ENCODE results near the gene DISP2. TPM values are rescaled to one million over a fixed set of nuclear protein-coding genes. Genes with fewer than 3 reads are reported as not detected.
A peak's percentile ranks its signal among the peaks of the same experiment; 100 is the strongest.

Gene DISP2, protein sequence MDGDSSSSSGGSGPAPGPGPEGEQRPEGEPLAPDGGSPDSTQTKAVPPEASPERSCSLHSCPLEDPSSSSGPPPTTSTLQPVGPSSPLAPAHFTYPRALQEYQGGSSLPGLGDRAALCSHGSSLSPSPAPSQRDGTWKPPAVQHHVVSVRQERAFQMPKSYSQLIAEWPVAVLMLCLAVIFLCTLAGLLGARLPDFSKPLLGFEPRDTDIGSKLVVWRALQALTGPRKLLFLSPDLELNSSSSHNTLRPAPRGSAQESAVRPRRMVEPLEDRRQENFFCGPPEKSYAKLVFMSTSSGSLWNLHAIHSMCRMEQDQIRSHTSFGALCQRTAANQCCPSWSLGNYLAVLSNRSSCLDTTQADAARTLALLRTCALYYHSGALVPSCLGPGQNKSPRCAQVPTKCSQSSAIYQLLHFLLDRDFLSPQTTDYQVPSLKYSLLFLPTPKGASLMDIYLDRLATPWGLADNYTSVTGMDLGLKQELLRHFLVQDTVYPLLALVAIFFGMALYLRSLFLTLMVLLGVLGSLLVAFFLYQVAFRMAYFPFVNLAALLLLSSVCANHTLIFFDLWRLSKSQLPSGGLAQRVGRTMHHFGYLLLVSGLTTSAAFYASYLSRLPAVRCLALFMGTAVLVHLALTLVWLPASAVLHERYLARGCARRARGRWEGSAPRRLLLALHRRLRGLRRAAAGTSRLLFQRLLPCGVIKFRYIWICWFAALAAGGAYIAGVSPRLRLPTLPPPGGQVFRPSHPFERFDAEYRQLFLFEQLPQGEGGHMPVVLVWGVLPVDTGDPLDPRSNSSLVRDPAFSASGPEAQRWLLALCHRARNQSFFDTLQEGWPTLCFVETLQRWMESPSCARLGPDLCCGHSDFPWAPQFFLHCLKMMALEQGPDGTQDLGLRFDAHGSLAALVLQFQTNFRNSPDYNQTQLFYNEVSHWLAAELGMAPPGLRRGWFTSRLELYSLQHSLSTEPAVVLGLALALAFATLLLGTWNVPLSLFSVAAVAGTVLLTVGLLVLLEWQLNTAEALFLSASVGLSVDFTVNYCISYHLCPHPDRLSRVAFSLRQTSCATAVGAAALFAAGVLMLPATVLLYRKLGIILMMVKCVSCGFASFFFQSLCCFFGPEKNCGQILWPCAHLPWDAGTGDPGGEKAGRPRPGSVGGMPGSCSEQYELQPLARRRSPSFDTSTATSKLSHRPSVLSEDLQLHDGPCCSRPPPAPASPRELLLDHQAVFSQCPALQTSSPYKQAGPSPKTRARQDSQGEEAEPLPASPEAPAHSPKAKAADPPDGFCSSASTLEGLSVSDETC (N-terminal part only)
- total RNA-seq (2014; rRNA removed; shearing (Covaris generic)) (1.0 and 1.3 TPM in 2 replicates), polyA plus RNA-seq (2016; fragmentation: Nextera tagmentation; extraction: Ambion mirVana) (2.2 and 2.5 TPM in 2 replicates)
- long read RNA-seq = 0 reads

DNA sequence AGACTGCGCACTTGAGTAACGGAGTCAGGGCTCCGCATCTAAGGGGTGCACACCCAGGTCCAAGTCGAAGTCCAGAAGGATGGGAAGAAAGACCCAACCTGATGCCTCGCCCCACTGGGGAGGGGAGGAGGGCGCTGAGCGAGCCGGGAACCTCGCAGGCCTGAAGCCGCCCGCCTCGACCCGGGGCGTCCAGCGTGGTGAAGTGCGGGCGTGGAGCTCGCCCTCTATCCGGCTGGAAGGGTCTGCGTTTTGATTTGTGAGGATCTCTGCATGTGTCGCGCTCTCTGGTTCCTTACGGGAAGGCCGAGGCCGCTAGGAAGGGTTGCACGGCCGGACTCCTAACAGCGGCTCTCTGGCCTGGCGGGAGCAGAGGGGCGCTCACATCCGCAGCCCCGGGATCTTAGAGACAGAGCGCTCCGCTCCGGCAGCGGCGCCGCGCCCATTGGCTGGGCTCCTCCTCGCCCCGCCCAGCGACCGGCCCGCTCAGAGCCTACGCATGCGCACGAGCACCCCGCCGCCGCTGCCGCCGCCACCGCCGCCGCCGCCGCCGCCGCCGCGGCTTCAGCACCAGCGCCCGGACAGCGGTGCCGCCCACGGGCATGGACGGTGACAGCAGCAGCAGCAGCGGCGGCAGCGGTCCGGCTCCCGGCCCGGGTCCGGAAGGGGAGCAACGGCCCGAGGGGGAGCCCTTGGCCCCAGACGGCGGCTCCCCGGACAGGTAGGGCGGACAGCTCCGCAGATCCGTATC is at the start of gene DISP2:
Gene DISP2 (plus strand): TSS at position 497 of the 748 bp plus-strand sequence. CDS start 103 bp downstream, at position 600.
- H3K27me3 ChIP-seq (ENCODE audit: insufficient read depth) = peaks cover 26% of the 10 kb centered on the region
- Mint-ChIP-seq H3K4me1 (peaks cover 34% of the 10 kb centered on the region), H3K27ac (no peak within 1 kb of the TSS), H3K4me3 (peak within 1 kb of the TSS; percentile 76), H3K36me3 (ENCODE audit: low read depth) (no peaks in the 10 kb centered on the region; the same call in 2 of the 3 replicates), H3K27me3 (ENCODE audit: insufficient read depth, low read depth, poor library complexity) (peaks cover 21% of the 10 kb centered on the region), H3K9me3 (peaks cover 3% of the 10 kb centered on the region; the same call in 2 of the 3 replicates)
- no peaks in the 10 kb centered on the region for H4K20me1 ChIP-seq (replicated peaks; ENCODE audit: insufficient read depth)
- H3K4me2 ChIP-seq = peak within 1 kb of the TSS; percentile 96
- H3K4me3 ChIP-seq = peak within 1 kb of the TSS; percentile 92
- H3K36me3 ChIP-seq (ENCODE audit: insufficient read depth) = no peaks in the 10 kb centered on the region
- peak within 1 kb of the TSS; percentile 98 for H2AFZ ChIP-seq
- peaks cover 22% of the 10 kb centered on the region for H3F3A ChIP-seq (replicated peaks; ENCODE audit: low read depth)
- no peaks in the 10 kb centered on the region for H3K79me2 ChIP-seq (replicated peaks; ENCODE audit: insufficient read depth)
- H3K9me2 ChIP-seq (ENCODE audit: insufficient read depth) = no peaks in the 10 kb centered on the region
- no peak within 1 kb of the TSS for H3K27ac ChIP-seq (ENCODE audit: low read depth)
- peak; percentile 84 for ATAC-seq
- peaks cover 25% of the 10 kb centered on the region for H3K4me1 ChIP-seq (ENCODE audit: insufficient read depth)
- peak; percentile 96 for DNase-seq (ENCODE audit: low spot score)
- TF ChIP-seq POLR2AphosphoS5 (IDR thresholded peaks at IDR 0.05; ENCODE audit: low read depth) (peak; percentile 75), EZH2 (IDR thresholded peaks at IDR 0.05; ENCODE audit: low read depth, unreplicated experiment) (no peak)
- TF ChIP-seq, protein P1, sequence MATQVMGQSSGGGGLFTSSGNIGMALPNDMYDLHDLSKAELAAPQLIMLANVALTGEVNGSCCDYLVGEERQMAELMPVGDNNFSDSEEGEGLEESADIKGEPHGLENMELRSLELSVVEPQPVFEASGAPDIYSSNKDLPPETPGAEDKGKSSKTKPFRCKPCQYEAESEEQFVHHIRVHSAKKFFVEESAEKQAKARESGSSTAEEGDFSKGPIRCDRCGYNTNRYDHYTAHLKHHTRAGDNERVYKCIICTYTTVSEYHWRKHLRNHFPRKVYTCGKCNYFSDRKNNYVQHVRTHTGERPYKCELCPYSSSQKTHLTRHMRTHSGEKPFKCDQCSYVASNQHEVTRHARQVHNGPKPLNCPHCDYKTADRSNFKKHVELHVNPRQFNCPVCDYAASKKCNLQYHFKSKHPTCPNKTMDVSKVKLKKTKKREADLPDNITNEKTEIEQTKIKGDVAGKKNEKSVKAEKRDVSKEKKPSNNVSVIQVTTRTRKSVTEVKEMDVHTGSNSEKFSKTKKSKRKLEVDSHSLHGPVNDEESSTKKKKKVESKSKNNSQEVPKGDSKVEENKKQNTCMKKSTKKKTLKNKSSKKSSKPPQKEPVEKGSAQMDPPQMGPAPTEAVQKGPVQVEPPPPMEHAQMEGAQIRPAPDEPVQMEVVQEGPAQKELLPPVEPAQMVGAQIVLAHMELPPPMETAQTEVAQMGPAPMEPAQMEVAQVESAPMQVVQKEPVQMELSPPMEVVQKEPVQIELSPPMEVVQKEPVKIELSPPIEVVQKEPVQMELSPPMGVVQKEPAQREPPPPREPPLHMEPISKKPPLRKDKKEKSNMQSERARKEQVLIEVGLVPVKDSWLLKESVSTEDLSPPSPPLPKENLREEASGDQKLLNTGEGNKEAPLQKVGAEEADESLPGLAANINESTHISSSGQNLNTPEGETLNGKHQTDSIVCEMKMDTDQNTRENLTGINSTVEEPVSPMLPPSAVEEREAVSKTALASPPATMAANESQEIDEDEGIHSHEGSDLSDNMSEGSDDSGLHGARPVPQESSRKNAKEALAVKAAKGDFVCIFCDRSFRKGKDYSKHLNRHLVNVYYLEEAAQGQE (IDR thresholded peaks at IDR 0.05; ENCODE audit: unreplicated experiment) = peak; percentile 75

DNA sequence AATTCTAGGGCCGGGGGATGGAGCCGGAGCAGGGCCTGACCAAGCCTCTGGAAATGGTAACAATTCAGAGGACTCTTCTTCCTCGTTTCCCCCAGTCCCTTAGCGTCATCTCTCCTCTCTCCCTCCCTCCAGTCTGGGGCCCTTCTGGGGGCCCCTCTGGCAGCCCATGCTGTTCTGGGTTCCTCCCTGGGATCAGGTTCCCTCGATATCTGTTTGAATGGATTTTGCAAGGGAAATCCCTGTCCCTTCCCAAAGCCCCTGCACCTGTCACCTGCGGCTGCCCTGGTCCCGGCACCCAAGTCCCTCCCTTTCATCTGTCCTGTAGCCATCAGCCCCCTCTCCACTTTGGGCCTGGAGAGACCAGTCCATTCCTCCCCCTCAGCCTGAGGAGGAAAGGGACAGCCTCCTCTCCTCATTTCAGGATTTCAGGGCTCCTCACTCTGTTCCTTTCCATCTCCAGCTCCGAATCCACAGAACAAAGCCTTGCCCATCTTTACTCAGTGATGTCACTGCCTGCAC is 48.6 kb upstream of the DISP2 start:
- Mint-ChIP-seq H3K9me3 (no peaks in the 10 kb centered on the region; the same call in 2 of the 3 replicates), H3K4me1 (peaks cover 31% of the 10 kb centered on the region), H3K27ac (no peak overlapping the region), H3K4me3 (no peak overlapping the region; the same call in 2 of the 3 replicates), H3K36me3 (ENCODE audit: low read depth) (no peaks in the 10 kb centered on the region), H3K27me3 (ENCODE audit: insufficient read depth, low read depth, poor library complexity) (peaks cover 10% of the 10 kb centered on the region)
- DNase-seq (ENCODE audit: low spot score) (peak; percentile 31), ATAC-seq (no peak; the same call in 2 of the 3 replicates)
- Histone ChIP-seq H3K36me3 (ENCODE audit: insufficient read depth) (no peaks in the 10 kb centered on the region), H3K4me2 (peak overlapping the region; percentile 73), H3K4me1 (ENCODE audit: insufficient read depth) (peaks cover 29% of the 10 kb centered on the region), H3F3A (replicated peaks; ENCODE audit: low read depth) (0 out of 2 replicates have a peak, but pooled peaks cover 5% of the 10 kb centered on the region), H3K27me3 (ENCODE audit: insufficient read depth) (peaks cover 3% of the 10 kb centered on the region; the same call in 1 of the 2 replicates), H3K9me2 (ENCODE audit: insufficient read depth) (no peaks in the 10 kb centered on the region), H4K20me1 (replicated peaks; ENCODE audit: insufficient read depth) (no peaks in the 10 kb centered on the region), H3K27ac (ENCODE audit: low read depth) (no peak overlapping the region), H3K4me3 (no peak overlapping the region; the same call in 1 of the 2 replicates), H3K79me2 (replicated peaks; ENCODE audit: insufficient read depth) (no peaks in the 10 kb centered on the region), H2AFZ (no peak overlapping the region)
- TF ChIP-seq EZH2phosphoT487 (IDR thresholded peaks at IDR 0.05; ENCODE audit: unreplicated experiment) = no peak
- no peak for TF ChIP-seq EZH2 (IDR thresholded peaks at IDR 0.05; ENCODE audit: low read depth, unreplicated experiment)
- TF ChIP-seq, protein P1 (IDR thresholded peaks at IDR 0.05; ENCODE audit: unreplicated experiment) = no peak
- TF ChIP-seq ZNF331 (CRISPR knock-in tag; IDR thresholded peaks at IDR 0.05; ENCODE audit: low read depth) = no peak
- TF ChIP-seq NANOG (IDR thresholded peaks at IDR 0.05; ENCODE audit: borderline replicate concordance) = no peak
- TF ChIP-seq, protein P2, sequence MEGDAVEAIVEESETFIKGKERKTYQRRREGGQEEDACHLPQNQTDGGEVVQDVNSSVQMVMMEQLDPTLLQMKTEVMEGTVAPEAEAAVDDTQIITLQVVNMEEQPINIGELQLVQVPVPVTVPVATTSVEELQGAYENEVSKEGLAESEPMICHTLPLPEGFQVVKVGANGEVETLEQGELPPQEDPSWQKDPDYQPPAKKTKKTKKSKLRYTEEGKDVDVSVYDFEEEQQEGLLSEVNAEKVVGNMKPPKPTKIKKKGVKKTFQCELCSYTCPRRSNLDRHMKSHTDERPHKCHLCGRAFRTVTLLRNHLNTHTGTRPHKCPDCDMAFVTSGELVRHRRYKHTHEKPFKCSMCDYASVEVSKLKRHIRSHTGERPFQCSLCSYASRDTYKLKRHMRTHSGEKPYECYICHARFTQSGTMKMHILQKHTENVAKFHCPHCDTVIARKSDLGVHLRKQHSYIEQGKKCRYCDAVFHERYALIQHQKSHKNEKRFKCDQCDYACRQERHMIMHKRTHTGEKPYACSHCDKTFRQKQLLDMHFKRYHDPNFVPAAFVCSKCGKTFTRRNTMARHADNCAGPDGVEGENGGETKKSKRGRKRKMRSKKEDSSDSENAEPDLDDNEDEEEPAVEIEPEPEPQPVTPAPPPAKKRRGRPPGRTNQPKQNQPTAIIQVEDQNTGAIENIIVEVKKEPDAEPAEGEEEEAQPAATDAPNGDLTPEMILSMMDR (conservative IDR thresholded peaks at IDR 0.05; ENCODE audit: low read depth in 2 of 2) = no peak

All from GM23338 (cell line).